Caco-2 (cell line): ENCODE measurements around the gene BRS3. TPM values are rescaled to one million over a fixed set of nuclear protein-coding genes. Genes with fewer than 3 reads are reported as not detected.

ENCODE experiments used
- BruUV-seq: library from RNA; stranded (reverse); fragments of 400-500 nt; replicated peaks from 2 replicates; lab custom pipeline; 2021; lab: Mats Ljungman, UMichigan
- CTCF ChIA-PET: fragments of 300-600 bp; sonication (Branson Sonifier 250); formaldehyde crosslinking; loops from one replicate; lab custom pipeline; 2022; ENCODE audit warnings: antibody characterized with exemption; lab: Charles Lee
- POLR2A ChIA-PET: fragments of 300-600 bp; sonication (Branson Sonifier 250); formaldehyde crosslinking; loops from one replicate; lab custom pipeline; 2022; ENCODE audit warnings: antibody characterized with exemption; lab: Charles Lee
- DNase-seq, 2 experiments: peaks; one replicate each; pipeline versions ENCODE4 v3.0.0 to v3.0.0-alpha.2; 2020 to 2022
- H3K27me3 ChIP-seq: replicated peaks from 2 replicates; pipeline ENCODE4 v1.6.0; 2011; ENCODE audit warnings: low read length; ENCODE audit not compliant: control insufficient read depth, insufficient read depth
- H3K36me3 ChIP-seq: 2 replicates; pipeline ENCODE4 v1.5.1; 2011; ENCODE audit warnings: low read length; ENCODE audit not compliant: control insufficient read depth, insufficient read depth
- H3K4me1 ChIP-seq: fragments of 250-450 bp; sonication (Bioruptor Pico); 2 replicates; pipeline ENCODE4 v1.5.1; 2020; ENCODE audit warnings: mild to moderate bottlenecking
- H3K4me3 ChIP-seq: 2 replicates; pipeline ENCODE4 v1.5.1; 2011; ENCODE audit warnings: low read depth, mild to moderate bottlenecking, control low read depth, low read length
- H3K9me3 ChIP-seq: fragments of 250-450 bp; sonication (Bioruptor Pico); 2 replicates; pipeline ENCODE4 v1.5.1; 2020; ENCODE audit warnings: mild to moderate bottlenecking, moderate library complexity
- H3K27ac Mint-ChIP-seq: one replicate; pipeline ENCODE4 v1.8.0; 2022; ENCODE audit warnings: mixed read lengths; ENCODE audit not compliant: unreplicated experiment
- H3K27me3 Mint-ChIP-seq: one replicate; pipeline ENCODE4 v1.8.0; 2022; ENCODE audit warnings: mixed read lengths; ENCODE audit not compliant: insufficient read depth, unreplicated experiment
- H3K36me3 Mint-ChIP-seq: one replicate; pipeline ENCODE4 v1.8.0; 2022; ENCODE audit warnings: mild to moderate bottlenecking, mixed read lengths; ENCODE audit not compliant: insufficient read depth, unreplicated experiment
- H3K4me1 Mint-ChIP-seq: one replicate; pipeline ENCODE4 v1.8.0; 2022; ENCODE audit warnings: low read depth, mixed read lengths; ENCODE audit not compliant: unreplicated experiment
- H3K4me3 Mint-ChIP-seq: one replicate; pipeline ENCODE4 v1.8.0; 2022; ENCODE audit warnings: mild to moderate bottlenecking, moderate library complexity, mixed read lengths; ENCODE audit not compliant: unreplicated experiment
- H3K9me3 Mint-ChIP-seq: one replicate; pipeline ENCODE4 v1.8.0; 2022; ENCODE audit warnings: mixed read lengths; ENCODE audit not compliant: unreplicated experiment
- intact Hi-C: fragments of 100-400 bp; cut with micrococcal nuclease; formaldehyde crosslinking; loops from one replicate; pipeline ENCODE4 v1.10.0; 2022; ENCODE audit not compliant: unreplicated experiment
- total RNA-seq: library from RNA; stranded (reverse); gene quantifications from 2 replicates; pipeline ENCODE4 v1.2.3, GENCODE V29; 2022
- TF ChIP-seq, protein P1 (sequence below), 2 experiments: fragments of 200-600 bp in 1 of 2; IDR thresholded peaks; 1 replicate in 1 of 2; 2 replicates in 1 of 2; pipeline versions ENCODE4 v1.5.1 to v1.8.0; 2011 to 2022; ENCODE audit warnings: antibody characterized with exemption in 1 of 2, control low read depth in 1 of 2, inconsistent platforms in 1 of 2, low read depth in 1 of 2, low read length in 1 of 2, mild to moderate bottlenecking in 1 of 2, moderate library complexity in 1 of 2; ENCODE audit not compliant: insufficient read depth in 1 of 2, severe bottlenecking in 1 of 2, unreplicated experiment in 1 of 2

BRS3 gene
- total RNA-seq, 1 experiment from 2014 or later: not detected

DNA sequence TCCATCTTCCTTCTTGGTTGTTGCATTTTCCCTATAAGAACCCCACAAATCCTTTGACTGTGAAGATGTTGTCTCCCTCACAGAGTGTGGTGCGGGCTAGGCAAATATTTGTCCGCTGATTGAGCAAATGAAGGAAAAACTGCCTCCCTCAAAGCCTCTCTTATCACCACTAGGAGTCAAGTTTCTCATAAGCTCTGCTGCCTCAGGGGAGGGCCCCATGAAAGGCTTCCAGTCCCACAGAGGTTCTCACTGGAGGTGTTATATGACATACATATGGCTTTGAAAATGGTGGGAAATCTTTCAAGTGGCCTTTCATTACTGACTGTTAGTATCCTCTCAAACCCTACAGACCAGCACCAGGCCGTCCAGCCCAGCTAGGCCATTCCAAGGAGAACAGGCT, 53.5 kb downstream of the BRS3 start:
- Mint-ChIP-seq H3K4me1 (peaks cover 17% of the 10 kb centered on the region), H3K27me3 (no peaks in the 10 kb centered on the region), H3K27ac (peak overlapping the region; percentile 61), H3K9me3 (no peaks in the 10 kb centered on the region), H3K4me3 (no peak overlapping the region), H3K36me3 (peaks cover 41% of the 10 kb centered on the region)
- ChIA-PET POLR2A (no interaction called here), CTCF (interaction anchor here (0.6 kb wide), 1 partner anchor 8 kb away, joined by 3 read pairs; no protein-coding TSS in a partner anchor)
- Histone ChIP-seq H3K4me3 (no peak overlapping the region), H3K27me3 (no peaks in the 10 kb centered on the region), H3K36me3 (no peaks in the 10 kb centered on the region), H3K9me3 (no peaks in the 10 kb centered on the region), H3K4me1 (no peaks in the 10 kb centered on the region)
- BruUV-seq: no TSS peak
- peak; percentile 8 to 30 for DNase-seq
- TF ChIP-seq, protein P1, sequence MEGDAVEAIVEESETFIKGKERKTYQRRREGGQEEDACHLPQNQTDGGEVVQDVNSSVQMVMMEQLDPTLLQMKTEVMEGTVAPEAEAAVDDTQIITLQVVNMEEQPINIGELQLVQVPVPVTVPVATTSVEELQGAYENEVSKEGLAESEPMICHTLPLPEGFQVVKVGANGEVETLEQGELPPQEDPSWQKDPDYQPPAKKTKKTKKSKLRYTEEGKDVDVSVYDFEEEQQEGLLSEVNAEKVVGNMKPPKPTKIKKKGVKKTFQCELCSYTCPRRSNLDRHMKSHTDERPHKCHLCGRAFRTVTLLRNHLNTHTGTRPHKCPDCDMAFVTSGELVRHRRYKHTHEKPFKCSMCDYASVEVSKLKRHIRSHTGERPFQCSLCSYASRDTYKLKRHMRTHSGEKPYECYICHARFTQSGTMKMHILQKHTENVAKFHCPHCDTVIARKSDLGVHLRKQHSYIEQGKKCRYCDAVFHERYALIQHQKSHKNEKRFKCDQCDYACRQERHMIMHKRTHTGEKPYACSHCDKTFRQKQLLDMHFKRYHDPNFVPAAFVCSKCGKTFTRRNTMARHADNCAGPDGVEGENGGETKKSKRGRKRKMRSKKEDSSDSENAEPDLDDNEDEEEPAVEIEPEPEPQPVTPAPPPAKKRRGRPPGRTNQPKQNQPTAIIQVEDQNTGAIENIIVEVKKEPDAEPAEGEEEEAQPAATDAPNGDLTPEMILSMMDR (IDR thresholded peaks at IDR 0.05; ENCODE audit: insufficient read depth in 1 of 2, low read depth in 1 of 2, low read length in 1 of 2, severe bottlenecking in 1 of 2, unreplicated experiment in 1 of 2): no peak
- intact Hi-C loops: no loop called here

DNA sequence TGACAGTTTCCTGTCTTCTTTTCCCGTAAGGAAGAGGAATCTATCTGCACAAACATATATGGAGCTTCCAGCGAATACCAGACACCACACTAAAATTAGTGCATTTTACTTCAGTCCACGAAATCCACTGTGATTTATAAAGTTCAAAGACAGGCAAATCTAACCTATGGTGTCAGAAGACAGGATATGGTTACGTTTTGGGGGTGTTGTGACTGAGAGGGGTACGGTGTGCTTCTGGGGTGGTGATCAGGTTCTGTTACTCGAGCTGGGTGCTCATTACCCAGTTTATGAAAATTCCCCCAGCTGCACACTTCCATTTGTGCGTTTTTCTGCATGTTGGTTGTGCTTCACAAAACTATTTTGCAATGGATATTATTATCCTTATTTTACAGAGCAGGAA, 54.5 kb downstream of the BRS3 start:
- Mint-ChIP-seq H3K27me3 (no peaks in the 10 kb centered on the region), H3K4me1 (peaks cover 17% of the 10 kb centered on the region), H3K36me3 (peaks cover 34% of the 10 kb centered on the region), H3K4me3 (no peak overlapping the region), H3K27ac (no peak overlapping the region), H3K9me3 (no peaks in the 10 kb centered on the region)
- TF ChIP-seq, protein P1 (IDR thresholded peaks at IDR 0.05; ENCODE audit: insufficient read depth in 1 of 2, low read depth in 1 of 2, low read length in 1 of 2, severe bottlenecking in 1 of 2, unreplicated experiment in 1 of 2): no peak
- no peaks in the 10 kb centered on the region for H3K4me1 ChIP-seq
- ChIA-PET CTCF (no interaction called here), POLR2A (no interaction called here)
- no peak overlapping the region for H3K4me3 ChIP-seq
- H3K27me3 ChIP-seq: no peaks in the 10 kb centered on the region
- no TSS peak for BruUV-seq
- no peaks in the 10 kb centered on the region for H3K9me3 ChIP-seq
- no peaks in the 10 kb centered on the region for H3K36me3 ChIP-seq
- no peak for DNase-seq
- intact Hi-C loops: no loop called here

Other genes starting within 250 kb of the BRS3 start
- gene MAP7D3, start 236.5 kb upstream of the BRS3 start, total RNA-seq: 5.7 and 6.0 TPM in 2 replicates
- not detected in 2 replicates for gene ADGRG4, start 187.0 kb upstream of the BRS3 start, total RNA-seq
- 36.5 and 38.3 TPM in 2 replicates for gene HTATSF1, start 9.6 kb downstream of the BRS3 start, total RNA-seq
- 42.3 and 49.5 TPM in 2 replicates for gene VGLL1, start 44.3 kb downstream of the BRS3 start, total RNA-seq
- gene CD40LG, start 160.2 kb downstream of the BRS3 start, total RNA-seq: not detected in 2 replicates